HG02973 (cell line): ENCODE data around the gene ILF2.
A peak's percentile ranks its signal among the peaks of the same experiment; 100 is the strongest.
"Not testable (repeated sequence)": the region's sequence is repeated elsewhere in the genome, so short reads cannot be mapped to it uniquely, and the experiment has no call there.

Source experiments
- ATAC-seq: cut with Tn5 transposase; IDR thresholded peaks from one replicate; pipeline ENCODE4 v1.9.1; 2021; ENCODE audit warnings: moderate library complexity; ENCODE audit not compliant: unreplicated experiment

Gene ILF2

GRCh38 chr1:153679337-153680119 lies 8.7 kb upstream of the ILF2 start:
- ATAC-seq: no peak

GRCh38 chr1:153678519-153679336 lies 7.9 kb upstream of the ILF2 start, which contains the start of gene NPR1:
NPR1 (plus strand) TSS chr1:153678688; CDS start chr1:153679109, 421 bp downstream.
- ATAC-seq: no peak

DNA sequence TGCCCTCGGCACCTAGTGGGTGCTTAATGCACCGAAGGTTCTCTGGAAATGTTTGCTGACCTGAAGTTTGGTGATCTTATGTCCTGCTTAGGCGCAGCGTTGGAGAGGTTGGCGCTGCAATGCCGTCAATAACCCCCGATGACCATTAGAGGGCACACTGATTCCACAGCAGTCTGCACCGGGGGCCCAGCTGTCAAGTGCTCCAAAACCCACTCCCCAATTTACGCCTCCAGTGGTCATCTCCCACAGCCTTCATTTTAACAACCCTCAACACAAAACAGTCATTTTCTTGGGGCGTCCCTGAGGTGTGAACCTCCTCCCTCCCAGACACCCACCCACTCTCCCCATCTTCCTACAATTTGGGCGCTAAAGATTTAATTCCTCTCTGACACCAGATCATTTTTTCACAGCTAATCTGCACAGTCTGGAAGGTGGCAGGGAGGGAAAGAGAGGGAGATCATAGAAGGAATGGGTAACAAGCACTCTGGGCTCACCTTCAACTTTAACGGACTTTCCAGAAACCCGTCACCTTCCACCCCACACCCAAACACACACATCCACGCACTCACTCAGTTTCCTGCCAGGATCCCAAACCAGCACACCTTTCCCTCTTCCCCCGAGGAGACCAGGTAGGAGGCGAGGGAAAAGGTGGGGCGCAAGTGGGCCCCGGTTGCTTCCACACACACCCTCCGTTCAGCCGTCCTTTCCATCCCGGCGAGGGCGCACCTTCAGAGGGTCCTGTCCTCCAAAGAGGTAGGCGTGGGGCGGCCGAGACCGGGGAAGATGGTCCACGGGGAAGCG lies 7.1 kb upstream of the ILF2 start:
- ATAC-seq: no peak

- ATAC-seq: no peak
Measured at GRCh38 chr1:153673511-153673910, 2.7 kb upstream of the ILF2 start.

- not testable (repeated sequence) for ATAC-seq
Measured at GRCh38 chr1:153671628-153672353, 998 bp upstream of the ILF2 start.

GRCh38 chr1:153670257-153670858 lies 435 bp downstream of the ILF2 start:
- ATAC-seq: no peak

- no peak for ATAC-seq
Measured at GRCh38 chr1:153669606-153670005, 1.2 kb downstream of the ILF2 start.

GRCh38 chr1:153668672-153669071 lies 2.1 kb downstream of the ILF2 start:
- not testable (repeated sequence) for ATAC-seq

GRCh38 chr1:153667439-153667838 lies 3.4 kb downstream of the ILF2 start:
- ATAC-seq: no peak

GRCh38 chr1:153663211-153663610 lies 7.6 kb downstream of the ILF2 start:
- ATAC-seq: no peak

GRCh38 chr1:153662269-153662668 lies 8.5 kb downstream of the ILF2 start:
- ATAC-seq: no peak

DNA sequence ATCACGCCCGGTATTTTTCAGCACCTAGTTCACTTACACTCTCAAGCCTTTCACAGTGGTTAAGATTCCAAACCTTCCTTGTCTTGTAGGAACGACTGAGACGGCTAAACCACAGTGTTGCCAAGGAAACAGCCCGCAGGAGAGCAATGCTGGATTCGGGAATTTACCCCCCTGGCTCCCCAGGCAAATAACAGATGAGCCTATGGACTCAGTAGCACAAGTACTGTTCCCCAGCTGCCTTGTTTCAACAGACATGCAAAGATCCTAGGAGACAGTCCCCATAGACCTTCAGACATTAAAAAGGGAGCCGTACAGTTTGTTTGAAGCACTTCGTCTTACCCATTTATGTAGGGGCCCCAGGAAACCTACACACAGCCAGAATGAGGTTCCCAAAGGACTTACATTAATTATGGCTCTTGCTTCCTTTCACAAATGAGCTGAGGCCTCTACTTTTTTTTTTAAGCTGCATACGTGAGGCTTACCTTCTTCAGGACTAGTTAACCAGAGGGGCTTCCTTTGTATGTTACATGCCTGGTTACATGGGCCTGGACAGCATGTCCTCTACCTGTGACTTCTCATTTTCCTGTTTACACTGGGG lies 9.6 kb downstream of the ILF2 start:
- ATAC-seq: no peak

DNA sequence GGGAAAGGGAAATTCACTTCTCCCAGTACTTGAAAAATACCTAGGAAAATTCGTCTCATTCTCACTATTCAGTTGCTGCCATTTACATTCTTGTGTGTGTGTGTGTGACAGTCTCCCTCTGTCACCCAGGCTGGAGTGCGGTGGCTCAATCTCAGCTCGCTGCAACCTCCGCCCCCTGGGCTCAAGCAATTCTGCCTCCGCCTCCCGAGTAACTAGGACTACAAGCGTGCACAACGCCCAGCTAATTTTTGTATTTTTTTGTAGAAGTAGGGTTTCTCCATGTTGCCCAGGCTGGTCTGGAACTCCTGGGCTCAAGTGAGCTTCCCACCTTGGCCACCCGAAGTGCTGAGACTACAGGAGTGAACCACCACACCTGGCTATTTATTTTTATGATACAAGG lies 11.1 kb downstream of the ILF2 start:
- ATAC-seq: no peak

DNA sequence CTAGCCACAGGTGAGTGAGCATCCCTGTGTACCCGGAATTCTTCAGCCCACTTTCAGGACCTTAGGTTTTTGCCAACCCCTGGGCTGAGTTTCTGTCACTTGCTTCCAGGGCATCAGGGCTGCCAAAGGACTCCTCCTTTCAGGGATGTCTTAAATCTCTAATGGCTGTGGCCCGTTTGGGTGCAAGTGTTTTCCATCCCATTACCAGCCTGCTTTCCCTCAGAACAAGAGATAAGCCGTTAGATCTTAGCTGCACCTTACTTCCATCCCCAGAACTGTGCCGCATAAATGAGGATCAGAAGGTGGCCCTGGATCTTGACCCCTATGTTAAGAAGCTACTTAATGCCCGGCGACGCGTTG lies 11.6 kb downstream of the ILF2 start:
- no peak for ATAC-seq

GRCh38 chr1:153658400-153659174 lies 12.2 kb downstream of the ILF2 start, which contains the start of gene SNAPIN:
SNAPIN (plus strand) TSS chr1:153658703; CDS start chr1:153658744, 41 bp downstream.
- ATAC-seq: peak; percentile 86

GRCh38 chr1:153655333-153655732 lies 15.5 kb downstream of the ILF2 start:
- ATAC-seq: no peak

DNA sequence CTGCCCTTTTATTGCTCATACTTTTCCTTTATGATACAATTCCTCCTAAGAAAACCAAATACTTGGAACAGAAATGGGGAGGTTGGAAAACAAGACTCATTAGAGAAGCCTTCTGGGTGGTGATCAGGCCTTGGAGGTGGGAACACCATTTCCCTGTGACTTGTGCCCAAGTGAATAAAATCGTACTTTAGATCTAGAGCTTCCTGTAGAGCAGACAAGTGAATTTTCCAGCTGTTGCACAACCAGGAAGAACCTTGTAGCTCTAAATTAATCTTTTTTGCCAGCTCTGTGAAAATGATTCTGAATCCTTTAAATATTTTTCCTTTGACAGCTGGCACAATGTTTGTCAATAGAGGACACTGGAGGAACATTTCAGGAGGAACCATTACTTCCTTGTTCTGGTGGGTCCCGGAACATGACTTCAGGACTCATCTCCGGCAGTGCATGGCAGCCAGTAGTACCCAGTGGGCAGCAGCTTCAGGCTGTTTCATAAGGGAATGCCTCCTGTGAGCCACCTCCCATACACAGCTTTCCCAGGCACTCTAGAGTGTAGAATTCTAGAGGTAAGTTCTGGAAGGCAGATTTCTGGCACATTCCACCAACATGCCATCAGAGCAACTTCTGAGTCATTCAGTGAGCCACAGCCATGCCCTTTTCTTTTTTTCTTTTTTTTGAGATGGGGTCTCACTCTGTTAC lies 17.8 kb downstream of the ILF2 start:
- no peak for ATAC-seq

DNA sequence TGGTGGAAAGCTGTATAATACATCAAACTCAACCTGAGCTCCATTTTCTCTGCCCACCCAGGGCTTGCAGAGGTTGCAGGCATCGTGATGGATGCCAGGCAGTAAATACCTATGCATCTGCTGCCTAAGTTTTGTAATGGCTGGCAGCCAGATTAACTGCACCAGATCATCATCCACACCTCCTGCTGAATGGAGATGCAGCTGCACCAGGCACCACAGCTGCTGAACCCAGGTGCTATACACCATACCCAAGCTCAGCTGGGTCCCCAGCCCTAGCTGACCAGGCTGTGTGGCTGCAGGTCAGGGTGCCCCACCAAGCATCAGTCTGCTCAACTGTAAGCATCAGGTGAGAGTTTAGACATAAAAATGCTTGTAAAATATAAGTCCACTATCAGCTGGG lies 19.0 kb downstream of the ILF2 start:
- ATAC-seq: no peak
